ENCODE data around the gene BAG5.

GRCh38 chr14:103508521-103509329, 53.7 kb downstream of the BAG5 start:
- no peak for TF ChIP-seq POLR2A (IDR thresholded peaks at IDR 0.05)
- TF ChIP-seq CTCF (IDR thresholded peaks at IDR 0.05), result no peak
